ENCODE results near the gene OSTM1. TPM values are rescaled to one million over a fixed set of nuclear protein-coding genes. Genes with fewer than 3 reads are reported as not detected.

The OSTM1 gene
- total and polyA plus RNA-seq, 2 experiments from 2014 or later = 17.4 to 28.1 TPM

GRCh38 chr6:108005961-108006360 lies 68.6 kb downstream of the OSTM1 start (continued):
- TF ChIP-seq ETS1 (IDR thresholded peaks at IDR 0.05) (no peak), EZH2phosphoT487 (IDR thresholded peaks at IDR 0.05; ENCODE audit: unreplicated experiment) (no peak), ZNF462 (CRISPR knock-in tag; IDR thresholded peaks at IDR 0.05) (no peak)

GRCh38 chr6:108004861-108005260 lies 69.7 kb downstream of the OSTM1 start:
- H2AFZ ChIP-seq = no peak overlapping the region
- Mint-ChIP-seq H3K36me3 (ENCODE audit: low read depth) (peaks cover 19% of the 10 kb centered on the region), H3K27me3 (ENCODE audit: insufficient read depth, low read depth, poor library complexity) (peaks cover 10% of the 10 kb centered on the region), H3K4me1 (peaks cover 18% of the 10 kb centered on the region), H3K9me3 (peaks cover 30% of the 10 kb centered on the region), H3K4me3 (no peak overlapping the region), H3K27ac (no peak overlapping the region)
- H3K4me2 ChIP-seq = no peak overlapping the region
- ATAC-seq (no peak), DNase-seq (ENCODE audit: low spot score) (no peak)
- H3K4me1 ChIP-seq (ENCODE audit: insufficient read depth) = peaks cover 18% of the 10 kb centered on the region
- no peaks in the 10 kb centered on the region for H3K79me2 ChIP-seq (replicated peaks; ENCODE audit: insufficient read depth)
- H3F3A ChIP-seq (replicated peaks; ENCODE audit: low read depth) = no peaks in the 10 kb centered on the region
- no peak overlapping the region for H3K27ac ChIP-seq (ENCODE audit: low read depth)
- H3K36me3 ChIP-seq (ENCODE audit: insufficient read depth) = no peaks in the 10 kb centered on the region; the same call in 1 of the 2 replicates
- no peaks in the 10 kb centered on the region for H4K20me1 ChIP-seq (replicated peaks; ENCODE audit: insufficient read depth)
- H3K9me2 ChIP-seq (ENCODE audit: insufficient read depth) = 0 out of 2 replicates have a peak, but pooled peaks cover 2% of the 10 kb centered on the region
- no peak overlapping the region for H3K4me3 ChIP-seq
- H3K27me3 ChIP-seq (ENCODE audit: insufficient read depth) = no peaks in the 10 kb centered on the region
- no peak for TF ChIP-seq REST (IDR thresholded peaks at IDR 0.05; ENCODE audit: unreplicated experiment)
- TF ChIP-seq JUNB (IDR thresholded peaks at IDR 0.05; ENCODE audit: unreplicated experiment) = no peak
- TF ChIP-seq CREB1 (CRISPR knock-in tag; IDR thresholded peaks at IDR 0.05; ENCODE audit: low read depth) = no peak

Data from GM23338 (cell line).